GM18498 (cell line): ENCODE data around the gene NLN.
"Not testable (repeated sequence)": the region's sequence is repeated elsewhere in the genome, so short reads cannot be mapped to it uniquely, and the experiment has no call there.

Source experiments
- ATAC-seq: cut with Tn5 transposase; IDR thresholded peaks from one replicate; pipeline ENCODE4 v1.9.1; 2021; ENCODE audit warnings: mild to moderate bottlenecking, moderate library complexity; ENCODE audit not compliant: unreplicated experiment

NLN gene

GRCh38 chr5:65721720-65722574, at the start of gene NLN, which contains the start of gene SGTB:
Gene NLN, plus strand, starts transcription at chr5:65722205. Its CDS starts 169 bp downstream, at chr5:65722374.
Gene SGTB, minus strand, starts transcription at chr5:65722109. Its CDS starts 1,302 bp downstream, at chr5:65720807.
- peak; percentile 96 for ATAC-seq

DNA sequence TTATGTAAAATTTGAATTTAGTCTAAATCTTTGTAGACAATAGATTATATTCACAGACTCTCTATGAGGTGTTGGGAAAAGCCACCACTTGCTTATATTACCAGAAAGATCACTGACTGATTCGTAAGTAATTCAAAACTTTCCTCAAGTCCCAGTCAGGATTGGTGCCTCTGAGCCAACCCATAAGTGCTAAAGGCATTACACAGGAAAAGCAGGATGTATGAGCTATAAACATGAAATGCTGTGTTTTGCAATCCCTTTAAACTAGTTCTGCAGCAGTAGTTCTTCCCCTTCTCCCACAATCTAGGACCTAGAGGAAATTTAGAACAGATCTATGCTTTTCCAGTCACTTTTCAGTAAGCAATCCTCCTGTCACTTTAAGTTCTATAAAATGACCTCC, 49.2 kb upstream of the NLN start:
- ATAC-seq: no peak

DNA sequence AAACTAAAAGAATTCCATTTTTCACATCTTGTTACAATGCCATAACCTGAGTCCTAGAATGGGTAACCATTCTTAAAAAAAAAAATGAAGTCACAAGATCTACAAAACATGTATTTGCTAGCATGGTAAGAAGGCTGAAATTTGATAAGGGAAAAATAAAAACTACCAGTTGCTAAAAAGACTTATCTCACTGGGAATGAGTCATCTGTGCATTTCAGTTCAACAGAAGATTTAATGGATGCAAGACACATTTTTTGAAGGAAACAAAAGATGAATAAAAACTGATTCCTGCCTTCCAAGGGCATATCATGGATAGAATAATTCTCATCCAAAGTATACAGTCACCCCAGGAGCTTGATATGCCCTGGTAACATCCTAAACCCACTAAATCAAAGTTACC, 47.3 kb upstream of the NLN start:
- no peak for ATAC-seq

- not testable (repeated sequence) for ATAC-seq
Observed at GRCh38 chr5:65676056-65676455, 45.9 kb upstream of the NLN start.

- ATAC-seq: no peak
Observed at GRCh38 chr5:65682148-65682547, 39.9 kb upstream of the NLN start.

GRCh38 chr5:65693121-65693520, 28.9 kb upstream of the NLN start:
- no peak for ATAC-seq

DNA sequence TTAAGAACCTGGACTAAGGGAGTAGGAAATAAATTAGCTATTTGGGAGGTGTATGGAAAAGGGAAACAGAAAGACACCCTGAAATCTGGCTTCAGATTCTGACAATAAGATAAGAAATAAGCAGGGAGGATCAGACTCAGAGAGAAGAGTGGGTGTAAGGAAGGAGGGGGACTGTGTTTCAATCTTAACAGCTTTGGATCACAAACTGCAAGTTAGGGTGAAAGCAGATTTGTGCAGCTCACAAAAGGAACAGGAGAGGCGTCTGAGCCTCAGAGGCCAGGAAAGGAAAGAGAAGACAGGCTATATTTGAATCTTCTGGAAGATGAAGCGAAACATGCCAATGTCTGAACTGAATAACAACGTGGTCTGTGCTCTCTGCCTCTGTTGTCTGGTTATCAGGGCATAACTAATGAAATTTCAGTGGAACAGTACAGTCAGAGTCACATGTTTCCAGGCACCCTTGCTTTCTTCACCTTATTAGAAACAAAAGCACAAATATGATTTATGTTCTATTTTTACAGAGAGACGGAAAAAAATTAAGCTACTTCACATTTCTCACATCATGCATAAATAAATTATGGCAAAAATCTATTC, 26.7 kb upstream of the NLN start:
- ATAC-seq: no peak

DNA sequence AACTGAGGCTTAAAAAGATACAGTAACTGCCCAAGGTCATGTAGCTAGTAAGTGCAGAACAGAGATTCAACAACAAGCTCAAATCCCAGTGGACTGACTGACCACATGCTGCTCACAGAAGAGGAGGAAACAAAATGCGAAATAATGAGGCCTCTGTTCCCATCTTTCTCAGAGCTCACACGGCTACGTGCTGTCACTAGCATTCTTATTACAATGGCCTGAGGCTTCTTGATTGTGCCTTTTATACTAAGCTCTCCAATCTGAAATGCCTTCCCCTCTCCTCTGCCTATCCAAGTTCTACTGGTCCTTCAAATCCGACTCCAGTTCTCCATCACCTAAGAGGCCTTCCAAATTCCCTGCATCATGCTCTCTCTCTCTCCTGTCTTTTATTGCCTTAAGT, 26.1 kb upstream of the NLN start:
- ATAC-seq: no peak

DNA sequence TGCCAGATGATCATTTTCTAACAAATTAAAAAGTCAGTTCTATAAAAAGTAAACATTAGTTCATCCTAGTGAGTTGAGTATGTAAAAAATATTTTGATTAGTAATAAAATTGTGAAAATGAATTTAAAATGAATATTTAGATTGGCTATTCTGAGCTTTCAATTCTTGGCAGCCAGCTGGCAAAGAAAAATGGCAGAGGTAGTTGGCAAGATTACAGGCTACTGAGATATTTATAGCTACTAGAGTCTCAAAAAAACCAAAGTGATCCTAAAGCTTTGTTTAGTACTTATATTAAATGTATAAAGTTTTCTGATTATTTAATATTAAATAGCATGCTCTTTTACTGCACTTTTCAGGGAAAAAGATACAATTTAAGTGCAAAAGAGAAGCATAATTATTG, 25.1 kb upstream of the NLN start:
- no peak for ATAC-seq

DNA sequence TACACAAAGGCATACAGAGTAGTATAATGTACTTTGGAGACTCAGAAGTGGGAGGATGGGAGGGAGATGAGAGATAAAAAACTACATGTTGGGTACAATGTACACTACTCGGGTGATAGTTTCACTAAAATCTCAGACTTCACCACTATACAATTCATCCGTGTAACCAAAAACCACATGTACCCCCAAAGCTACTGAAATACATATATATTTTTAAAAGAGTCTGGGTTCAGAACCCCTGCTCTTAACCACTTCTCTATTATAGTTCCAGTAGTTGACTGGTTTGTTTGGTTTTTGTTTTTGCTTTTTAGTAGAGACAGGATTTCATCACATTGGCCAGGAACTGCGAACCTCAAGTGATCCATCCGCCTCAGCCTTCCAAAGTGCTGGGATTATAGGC, 22.7 kb upstream of the NLN start:
- ATAC-seq: peak; percentile 76

GRCh38 chr5:65702036-65702435, 20.0 kb upstream of the NLN start:
- no peak for ATAC-seq

GRCh38 chr5:65704621-65705239, 17.3 kb upstream of the NLN start:
- no peak for ATAC-seq

DNA sequence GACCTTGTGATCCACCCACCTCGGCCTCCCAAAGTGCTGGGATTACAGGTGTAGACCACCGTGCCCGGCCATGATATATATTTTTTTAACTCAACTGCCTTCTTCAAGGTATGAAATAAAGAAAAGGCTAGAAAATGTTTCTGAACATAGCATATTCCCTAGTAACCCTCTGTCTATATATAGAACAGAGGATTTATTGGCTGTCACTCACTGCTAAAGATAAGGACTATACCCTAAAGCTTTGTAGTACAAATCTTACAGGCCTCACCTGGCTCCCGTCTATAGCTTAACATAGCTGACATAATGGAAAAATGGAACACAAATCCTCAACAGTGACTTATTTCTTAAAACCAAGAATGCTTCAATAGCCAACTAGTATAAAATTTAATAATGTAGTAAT, 14.3 kb upstream of the NLN start:
- ATAC-seq: no peak

DNA sequence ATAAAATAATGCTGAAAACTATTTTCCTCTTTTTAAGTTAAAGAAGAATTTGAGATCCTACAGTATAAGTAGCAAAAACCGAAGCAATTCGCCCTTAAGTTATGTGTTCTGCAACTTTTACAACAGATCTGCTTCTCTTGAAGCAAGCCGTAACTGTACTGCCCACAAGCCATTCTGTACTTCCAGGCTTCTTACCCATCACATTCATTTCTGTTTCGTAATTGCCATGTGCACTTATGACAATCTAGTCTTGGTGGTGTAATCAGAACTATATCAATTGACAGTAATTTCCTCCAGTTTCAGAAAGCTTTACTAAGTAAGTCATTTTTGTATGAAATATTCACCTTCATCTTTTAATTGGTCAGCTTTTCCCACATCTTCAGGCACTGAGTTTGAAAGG, 13.9 kb upstream of the NLN start:
- ATAC-seq: no peak

- ATAC-seq: no peak
Observed at GRCh38 chr5:65718576-65719310, 3.3 kb upstream of the NLN start.

- peak; percentile 5 for ATAC-seq
Observed at GRCh38 chr5:65721050-65721719, 820 bp upstream of the NLN start.

- peak; percentile 0 for ATAC-seq
Observed at GRCh38 chr5:65722575-65723403, 784 bp downstream of the NLN start.

DNA sequence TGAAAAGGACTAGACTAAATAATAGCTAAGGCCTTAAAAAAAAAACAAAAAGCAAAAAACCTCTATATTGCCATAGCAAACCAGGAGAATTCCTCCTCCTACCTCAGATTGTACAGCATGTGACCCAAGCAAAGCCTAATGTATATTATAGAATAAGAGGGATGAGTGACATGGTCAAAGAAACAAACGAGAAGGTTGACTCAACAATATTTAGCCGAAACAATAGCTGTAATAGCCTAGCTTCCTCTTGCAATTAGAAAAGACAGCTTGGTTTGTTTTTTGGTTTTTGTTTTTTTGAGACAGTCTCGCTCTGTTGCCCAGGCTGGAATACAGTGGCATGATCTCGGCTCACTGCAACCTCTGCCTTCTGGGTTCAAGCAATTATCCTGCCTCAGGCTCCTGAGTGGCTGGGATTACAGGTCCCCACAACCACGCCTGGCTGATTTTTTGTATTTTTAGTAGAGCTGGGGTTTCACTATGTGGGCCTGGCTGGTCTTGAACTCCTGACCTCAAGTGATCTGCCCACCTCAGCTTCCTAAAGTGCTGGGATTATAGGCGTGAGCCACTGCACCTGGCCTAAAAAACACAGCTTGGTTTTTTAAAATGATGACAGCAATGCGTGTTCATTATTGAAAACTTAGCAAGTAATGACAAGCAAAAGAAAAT, 5.6 kb downstream of the NLN start:
- ATAC-seq: no peak

DNA sequence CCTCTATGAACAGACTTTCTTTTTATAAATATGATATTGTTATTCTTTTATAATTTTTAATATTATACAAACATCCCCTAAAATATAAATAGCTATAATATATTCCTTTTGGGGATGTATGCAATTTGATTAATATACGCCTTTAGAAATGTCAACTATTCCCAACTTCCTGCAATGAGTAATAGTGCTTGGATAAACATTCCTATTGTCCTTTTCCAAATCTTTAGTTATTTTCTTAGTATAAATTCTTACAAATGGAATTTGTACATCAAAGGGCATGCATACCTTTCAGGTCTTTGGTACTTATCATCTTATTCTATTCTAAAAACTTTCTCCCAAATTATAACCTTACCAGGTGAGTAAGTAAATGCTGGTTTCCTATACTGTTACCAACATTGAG, 6.2 kb downstream of the NLN start:
- ATAC-seq: no peak
